IPS DF 4.7 (cell line): Measurements from ENCODE around the gene PUS10.
"Not testable (repeated sequence)": the region's sequence is repeated elsewhere in the genome, so short reads cannot be mapped to it uniquely, and the experiment has no call there.

Experiments
- DNase-seq: peaks from one replicate; pipeline ENCODE4 v3.0.0-alpha.2; 2013; ENCODE audit warnings: low spot score; ENCODE audit errors: extremely low read depth

The PUS10 gene

DNA sequence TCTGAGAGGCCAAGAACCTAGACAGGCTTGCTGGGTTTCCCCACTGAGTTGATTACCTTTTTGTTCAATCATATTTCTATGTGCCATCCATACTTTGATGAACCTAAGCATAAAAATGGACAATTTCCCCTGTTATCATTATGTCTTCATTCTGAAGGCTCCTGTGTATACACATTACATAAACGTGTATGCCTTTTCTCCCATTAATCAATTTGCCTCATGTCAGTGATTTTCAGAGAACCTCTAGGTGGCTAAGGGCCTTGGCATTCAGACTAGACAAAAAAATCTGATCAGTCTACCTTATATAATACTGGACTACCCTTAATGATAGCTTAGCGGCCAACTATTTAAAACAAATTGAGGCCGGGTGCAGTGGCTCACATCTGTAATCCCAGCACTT lies 4.7 kb downstream of the PUS10 start:
- no peak for DNase-seq

DNA sequence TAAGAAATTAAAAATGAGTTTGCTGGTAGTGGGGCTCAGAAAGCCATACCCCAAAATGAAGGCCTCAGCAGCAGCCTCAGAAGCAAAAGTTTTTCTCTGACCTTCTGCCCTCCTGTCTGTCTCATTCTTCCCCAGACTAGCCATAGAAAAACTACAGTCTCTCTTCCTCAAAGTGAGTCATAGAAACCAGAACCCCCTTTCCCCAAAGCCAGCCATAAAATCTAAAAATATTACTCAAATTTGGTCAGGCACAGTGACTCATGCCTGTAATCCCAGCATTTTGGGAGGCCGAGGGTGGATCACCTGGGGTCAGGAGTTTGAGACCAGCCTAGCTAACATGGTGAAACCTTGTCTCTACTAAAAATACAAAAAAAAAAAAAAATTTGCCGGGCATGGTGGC lies 5.8 kb downstream of the PUS10 start:
- DNase-seq, result not testable (repeated sequence)

DNA sequence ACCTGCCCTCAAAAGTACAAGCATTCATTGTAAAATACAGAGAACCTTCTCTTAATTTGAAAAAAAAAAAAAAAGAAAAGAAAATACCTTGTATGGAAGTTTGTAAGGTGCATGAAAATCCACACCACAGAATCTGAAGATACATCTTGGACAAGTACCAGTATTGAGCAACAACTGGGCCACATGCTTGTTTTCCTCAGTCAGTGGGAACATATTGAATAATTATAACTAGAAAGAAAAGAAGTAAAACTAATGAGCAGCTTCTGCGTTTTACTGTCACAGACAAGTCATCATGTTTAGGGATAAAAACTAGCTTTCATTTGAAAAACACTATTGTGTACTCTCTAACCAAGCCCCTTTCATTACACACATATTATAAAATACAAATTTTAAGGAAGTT lies 6.4 kb downstream of the PUS10 start:
- no peak for DNase-seq

DNA sequence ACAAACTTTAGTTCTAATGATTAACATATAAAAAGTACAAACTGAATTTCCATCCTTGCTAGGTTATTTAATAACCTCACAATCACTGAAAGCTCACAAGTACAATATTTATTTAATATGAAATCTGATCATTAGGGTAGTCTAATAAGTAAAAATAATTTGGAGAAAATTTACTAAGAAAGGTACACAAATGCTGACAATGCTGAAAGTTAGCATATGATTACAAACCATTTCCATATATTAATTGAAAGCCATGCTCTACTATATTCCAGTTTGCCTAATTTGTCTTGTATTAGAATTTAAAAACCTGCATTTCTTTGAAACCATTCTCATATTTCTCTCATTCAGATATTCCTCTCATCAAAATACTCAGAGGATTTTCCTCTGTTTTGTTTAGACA lies 8.7 kb downstream of the PUS10 start:
- DNase-seq, result no peak

DNA sequence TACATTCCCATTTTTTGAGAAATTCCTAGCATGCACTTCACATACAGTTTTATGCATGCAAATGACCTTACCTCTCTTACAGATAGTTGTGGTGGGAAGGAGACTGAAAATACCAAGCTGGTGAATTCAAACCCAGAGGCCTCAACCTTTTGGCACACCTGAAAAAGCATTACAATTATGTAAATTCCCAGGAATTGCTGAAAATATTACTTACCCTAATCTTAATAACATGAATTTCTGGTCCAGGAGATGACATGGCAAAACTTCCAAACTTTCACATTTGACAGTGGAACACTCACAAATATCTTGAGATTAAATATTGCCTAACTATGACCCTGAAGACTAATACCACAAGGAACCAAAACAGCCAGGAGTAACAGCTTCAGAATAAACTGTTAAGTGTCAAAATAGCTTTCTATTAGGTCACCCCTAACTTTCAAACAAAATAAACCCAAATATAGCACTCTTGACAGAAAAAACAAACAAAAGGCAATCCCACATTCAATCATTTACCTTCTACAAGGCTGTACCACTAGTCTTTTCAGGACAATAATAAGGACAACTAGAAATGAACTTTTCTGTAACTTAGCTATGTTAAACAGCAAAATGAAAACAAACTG lies 11.5 kb downstream of the PUS10 start:
- DNase-seq, result no peak

DNA sequence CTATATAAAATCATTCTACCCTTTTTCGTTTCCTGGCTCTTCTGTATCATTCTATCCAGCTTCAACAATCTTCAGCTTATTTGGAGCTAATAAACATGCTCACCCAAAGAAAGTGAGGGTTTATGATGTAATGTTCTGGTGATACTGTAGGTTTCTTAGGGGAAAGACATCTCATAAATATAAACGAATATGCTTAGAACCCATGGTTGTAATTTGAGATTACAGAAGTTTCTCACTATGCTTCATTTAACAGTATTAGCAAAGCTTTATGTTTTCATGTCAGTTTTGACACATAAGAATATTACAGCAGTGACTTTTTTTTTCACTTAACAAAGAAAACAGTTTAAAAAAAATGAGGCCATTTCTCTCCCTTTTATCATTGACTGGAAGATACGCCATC lies 12.3 kb downstream of the PUS10 start:
- DNase-seq, result no peak

DNA sequence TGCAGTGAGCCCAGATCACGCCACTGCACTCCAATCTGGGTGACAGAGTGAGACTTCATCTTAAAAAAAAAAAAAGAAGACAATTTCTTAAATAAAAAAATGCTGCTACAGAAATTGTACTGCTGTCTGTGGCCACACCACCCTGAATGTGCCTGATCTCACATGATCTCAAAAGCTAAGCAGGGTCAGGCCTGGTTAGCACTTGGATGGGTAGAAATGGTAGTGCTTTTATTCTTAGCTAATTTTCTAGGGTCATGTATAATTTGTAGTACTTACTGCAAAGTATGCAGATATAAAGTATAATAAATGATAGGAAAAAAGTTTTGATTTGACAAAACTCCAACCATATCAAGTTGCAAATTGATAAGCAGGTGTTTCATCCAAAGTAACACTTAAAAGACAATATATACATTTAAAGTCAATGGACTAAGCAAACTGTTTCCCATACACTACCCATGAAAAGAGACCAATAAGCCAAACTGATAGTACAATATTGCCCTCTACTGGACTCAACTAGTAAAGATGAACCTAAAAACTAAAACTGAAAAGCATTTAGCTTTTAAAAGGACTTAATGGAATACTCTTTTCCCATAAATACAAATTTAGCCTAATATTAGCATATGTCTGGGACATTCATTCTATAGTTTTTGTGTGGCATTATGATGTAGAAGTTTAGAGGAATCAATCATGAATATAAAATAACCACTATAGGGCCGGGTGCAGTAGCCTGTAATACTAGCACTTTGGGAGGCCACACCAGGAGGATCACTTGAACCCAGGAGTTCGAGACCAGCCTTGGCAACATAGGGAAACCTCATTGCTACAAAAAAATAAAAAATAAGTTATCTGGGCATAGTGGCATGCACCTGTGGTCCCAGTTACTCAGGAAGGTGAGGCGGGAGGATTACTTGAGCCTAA lies 19.2 kb downstream of the PUS10 start:
- no peak for DNase-seq

DNA sequence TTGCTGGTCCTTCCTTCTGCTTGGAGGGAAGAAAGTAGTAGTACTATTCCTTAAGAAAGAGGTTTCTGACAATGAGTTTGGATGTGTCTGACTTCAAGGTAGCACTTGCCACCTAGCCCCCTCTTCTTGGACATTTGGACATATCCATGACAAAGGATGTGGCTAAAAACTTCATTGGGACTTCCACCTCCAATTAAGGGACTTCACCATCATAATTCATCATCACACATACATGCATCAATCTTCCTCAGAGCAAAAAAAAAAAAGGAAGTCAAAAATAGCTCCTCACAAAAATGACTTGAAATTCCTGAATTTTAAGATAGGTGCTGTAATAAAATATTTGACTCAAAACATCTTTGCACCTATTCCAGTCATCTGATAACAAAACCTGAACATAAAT lies 23.9 kb downstream of the PUS10 start:
- DNase-seq, result no peak

DNA sequence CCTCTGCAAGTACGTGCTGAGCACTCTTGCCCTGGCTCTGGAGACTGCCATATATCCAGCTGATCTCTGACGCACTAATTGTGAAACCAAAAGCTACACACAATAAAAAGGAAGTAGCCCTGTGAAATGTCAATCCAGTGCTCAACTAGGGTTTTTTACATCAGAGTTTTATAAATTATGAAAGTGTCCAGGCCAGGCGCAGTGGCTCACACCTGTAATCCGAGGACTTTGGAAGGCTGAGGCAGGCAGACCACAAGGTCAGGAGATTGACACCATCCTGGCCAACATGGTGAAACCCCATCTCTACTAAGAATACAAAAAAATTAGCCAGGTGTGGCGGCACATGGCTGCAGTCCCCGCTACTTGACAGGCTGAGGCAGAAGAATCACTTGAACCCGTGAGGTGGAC lies 25.1 kb downstream of the PUS10 start:
- no peak for DNase-seq

DNA sequence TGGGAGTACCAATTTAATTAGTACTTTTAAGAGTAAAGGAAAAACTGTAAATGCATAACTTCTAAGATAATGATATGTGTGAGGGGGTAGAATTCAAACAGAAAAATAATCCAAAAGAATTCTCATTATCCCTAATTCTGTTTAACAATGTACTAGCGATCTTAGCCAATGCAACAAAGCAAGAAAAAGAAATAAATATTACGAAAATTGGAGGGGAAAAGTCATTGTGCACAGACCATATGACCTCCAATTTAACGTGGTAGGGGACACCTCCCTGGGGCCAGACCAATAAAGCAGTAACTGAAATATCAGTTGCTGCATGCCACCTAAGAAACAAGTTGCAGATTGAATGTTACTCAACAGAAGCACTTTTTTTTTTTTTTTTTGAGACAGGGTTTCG lies 26.4 kb downstream of the PUS10 start:
- DNase-seq, result no peak

DNA sequence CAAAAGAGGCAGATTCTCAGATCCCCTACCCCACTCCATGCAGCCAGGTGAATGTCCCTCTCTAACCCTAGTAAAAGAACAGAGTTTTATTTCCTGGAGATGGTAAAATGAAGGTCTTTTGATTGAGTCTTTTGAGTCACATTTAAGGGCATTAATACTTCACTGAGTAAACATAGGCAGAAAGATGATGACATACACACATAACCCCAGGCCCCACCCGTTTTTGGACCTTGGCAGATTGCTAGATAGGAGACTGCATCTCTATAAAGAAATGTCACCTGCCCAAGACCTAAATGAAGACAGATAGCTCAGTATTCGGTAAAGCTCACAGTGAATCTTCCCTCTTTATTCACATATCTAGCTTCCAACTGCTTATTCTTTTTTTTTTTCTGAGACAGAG lies 28.8 kb downstream of the PUS10 start:
- no peak for DNase-seq

DNA sequence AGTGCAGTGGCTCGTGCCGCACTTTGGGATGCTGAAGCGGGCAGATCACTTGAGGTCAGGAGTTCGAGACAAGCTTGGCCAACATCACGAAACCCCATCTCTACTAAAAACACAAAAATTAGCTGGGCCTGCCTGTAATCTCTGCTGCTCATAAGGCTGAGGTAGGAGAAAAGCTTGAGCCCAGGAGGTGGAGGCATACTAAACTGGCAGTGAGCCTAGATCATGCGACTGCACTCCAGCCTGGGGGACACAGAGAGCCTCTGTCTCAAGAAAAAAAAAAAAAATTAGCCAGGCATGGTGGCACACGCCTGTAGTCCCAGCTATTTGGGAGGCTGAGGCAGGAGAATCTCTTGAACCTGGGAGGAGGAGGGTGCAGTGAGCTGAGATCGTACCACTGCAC lies 30.4 kb downstream of the PUS10 start:
- not testable (repeated sequence) for DNase-seq

DNA sequence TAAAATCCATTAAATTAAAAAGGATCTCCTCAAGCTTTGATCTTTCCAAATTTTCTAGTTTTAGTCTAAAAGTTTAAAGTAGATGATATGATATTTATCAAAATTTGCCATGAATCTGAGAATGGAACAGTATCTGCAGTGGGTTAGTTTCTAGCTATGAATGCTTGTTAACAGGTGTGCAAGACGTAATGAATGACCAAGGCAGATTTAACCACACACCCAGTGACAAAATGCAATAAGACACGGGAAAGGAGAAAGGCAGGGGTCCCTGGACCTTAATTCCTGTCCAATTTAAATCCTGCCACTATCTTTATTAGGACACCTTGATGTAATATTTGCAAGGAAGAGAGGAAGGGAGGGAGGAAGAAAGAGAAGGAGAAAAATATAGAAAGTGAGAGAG lies 31.0 kb downstream of the PUS10 start:
- DNase-seq, result no peak

DNA sequence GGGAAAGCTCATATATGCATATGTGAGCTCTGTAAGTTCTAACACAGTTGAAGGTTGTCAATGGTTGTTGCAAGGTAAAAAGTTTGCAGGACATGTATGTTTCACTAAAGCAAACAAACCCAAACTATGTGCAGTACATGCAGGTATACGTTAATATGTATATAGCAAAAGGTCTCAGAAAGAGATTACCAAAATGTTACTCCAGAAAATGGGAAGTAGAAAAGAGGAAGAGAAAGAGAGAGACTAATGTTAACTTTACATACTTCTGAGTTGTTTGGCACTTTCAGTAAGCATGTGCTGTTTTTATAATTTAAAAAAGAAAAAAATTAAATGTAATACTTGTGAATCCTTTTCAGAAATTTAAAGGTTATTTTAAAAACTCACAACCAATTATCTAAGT lies 33.3 kb downstream of the PUS10 start:
- no peak for DNase-seq

DNA sequence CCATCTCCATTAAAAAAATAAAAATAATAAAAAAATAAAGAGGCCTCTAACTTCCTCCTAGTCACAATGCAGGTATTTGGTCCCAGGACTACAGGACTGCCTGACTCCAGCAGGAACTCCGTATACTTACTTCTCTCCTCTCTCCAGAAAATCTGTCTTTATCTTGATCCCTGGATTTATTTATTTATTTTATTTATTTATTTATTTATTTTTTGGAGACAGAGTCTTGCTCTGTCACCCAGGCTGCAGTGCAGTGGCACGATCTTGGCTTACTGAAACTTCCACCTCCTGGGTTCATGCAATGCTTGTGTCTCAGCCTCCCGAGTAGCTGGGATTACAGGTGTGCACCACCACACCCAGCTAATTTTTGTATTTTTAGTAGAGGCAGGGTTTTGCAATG lies 36.0 kb downstream of the PUS10 start:
- not testable (repeated sequence) for DNase-seq

DNA sequence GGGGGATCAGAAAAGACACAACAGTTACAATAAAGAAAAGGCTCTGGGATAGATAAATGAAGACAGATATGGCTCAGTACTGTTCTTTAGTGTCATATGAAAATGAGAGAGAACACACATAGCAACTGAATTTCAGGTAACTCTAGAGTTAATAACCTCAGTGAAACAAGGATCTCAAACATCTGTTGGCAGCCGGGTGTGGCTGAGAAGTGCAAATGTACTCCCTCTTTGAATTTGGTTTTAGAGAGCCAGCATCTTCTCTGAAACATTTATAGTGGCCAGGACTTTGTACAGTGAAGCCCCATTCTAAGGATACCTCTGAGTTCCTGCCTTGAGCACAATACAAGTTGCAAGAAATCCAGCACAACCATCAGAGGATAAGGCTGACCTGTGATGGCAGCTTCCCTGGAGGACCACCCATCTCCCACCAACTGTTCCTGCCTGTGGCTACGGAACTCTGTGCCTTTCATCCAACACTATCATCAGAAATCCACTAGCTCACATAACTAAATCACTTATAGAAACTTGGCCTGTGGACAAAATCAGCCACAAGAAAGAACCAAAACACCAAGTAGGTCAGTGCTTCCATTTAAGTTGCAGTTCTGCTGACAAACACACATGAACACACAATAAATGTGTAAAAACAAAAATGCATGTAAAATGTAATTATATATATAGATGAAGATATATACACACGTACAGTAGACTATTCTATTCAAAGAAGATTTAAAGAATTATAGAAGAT lies 37.8 kb downstream of the PUS10 start:
- DNase-seq, result no peak

DNA sequence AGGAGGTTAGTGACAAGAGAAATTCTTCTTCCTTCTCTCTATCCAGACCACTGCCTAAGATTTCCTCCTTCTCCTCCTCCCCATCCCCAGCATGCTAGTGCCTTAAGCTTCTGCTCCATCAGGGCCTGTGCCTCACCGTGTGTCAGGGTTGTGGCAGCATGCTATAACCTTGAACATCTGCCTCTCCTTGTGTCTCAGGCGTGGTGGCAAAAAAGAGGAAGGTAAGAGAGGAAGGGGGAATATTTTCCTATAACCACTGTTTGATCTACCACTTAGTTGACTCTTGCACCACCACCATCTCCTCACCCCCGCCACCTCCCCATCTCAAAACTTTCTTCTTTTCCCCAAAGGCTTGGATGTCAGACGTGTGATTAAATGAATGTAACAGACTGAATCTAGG lies 38.8 kb downstream of the PUS10 start:
- DNase-seq, result no peak

DNA sequence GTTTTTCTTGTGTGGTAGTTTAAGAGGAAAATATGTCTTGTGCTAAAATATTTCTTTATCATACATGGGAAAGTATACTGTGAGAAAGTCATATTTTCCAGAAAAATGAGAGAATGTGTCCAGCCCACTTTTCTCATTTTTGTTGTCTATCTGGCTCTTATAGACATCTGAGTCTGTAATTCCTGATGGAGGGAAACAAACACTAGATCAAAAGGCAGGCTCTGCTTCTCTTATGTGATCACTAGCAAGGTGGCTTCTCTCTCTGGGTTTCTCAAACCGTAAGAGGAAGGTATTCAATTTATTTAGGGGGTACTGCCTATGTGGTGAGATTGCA lies 40.5 kb downstream of the PUS10 start:
- DNase-seq, result no peak

DNA sequence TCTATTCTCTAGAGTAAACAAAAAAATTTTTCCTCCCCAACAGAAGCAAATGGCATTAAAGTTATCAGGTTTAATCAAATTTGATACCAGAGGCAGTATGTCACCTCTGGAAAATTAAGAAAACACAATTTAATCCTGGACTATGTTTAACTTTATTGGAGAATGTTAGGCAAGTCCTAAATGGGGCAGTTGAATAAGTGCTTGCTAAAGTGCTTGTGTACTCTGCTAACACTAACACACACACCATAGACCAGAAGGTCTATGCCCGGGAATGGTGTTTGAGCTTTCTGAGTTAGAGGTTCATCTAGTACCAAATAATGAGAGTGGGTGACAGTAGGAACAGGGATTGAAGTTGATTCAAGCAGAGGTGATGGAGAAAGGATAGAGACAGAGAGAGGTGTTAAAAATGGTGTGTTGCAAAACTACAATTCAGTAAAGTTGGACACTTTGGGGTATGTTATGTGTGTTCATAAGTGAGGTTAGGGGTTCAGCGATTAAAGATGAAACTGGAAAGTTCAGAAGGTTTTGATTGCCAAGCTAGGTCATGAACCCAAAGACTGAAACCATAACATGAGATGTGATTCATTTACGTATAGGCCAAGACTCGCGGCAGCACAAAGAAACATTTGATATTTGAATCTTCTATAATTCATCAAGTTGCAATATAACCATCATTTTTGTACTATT lies 41.0 kb downstream of the PUS10 start:
- no peak for DNase-seq

DNA sequence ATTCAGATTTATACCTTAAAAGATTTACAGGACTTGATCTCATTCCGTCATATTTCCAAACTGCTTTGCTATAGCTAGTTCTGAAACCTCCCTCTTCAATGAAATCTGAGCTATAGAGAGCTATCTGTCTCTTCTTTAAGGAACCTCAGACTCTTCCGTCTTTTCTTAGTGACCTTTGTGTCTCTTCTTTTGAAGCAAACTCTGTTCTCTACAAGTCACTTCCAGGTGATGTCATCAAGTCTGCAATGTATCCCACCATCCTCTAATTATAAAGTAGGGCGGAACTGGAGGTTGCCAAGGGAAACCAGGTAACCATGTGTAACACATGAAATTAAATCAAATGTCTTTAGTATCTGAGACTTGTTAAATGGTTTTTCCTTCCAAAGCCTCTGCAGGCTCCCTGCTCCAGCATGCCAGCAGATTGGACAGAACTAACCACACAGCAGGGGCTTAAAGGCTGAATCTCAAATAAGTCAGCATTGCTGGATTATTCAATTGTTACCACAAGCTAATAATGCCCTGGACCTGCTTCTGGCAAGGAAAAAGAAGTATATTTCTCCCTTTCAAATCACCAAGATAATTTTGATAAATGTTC lies 41.7 kb downstream of the PUS10 start:
- no peak for DNase-seq

DNA sequence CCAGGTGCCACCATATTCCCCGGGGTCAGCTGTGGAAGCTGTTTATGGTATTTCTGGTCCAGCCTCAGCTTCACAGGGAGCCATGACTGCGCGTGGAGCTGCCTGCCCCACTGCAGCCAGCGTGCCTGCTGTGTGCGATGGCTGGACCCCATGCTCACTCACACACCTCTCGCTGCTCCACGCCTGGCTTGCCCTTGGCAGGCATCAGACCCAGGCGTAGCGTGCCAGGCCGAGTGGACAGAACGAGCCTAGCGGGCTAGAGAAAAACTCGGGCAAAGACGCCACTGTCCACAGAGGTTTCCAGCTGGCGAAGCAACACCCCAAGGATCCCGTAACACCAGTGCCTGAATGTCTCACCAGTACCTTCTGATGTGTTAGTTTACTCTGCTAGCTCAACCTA lies 43.4 kb downstream of the PUS10 start:
- DNase-seq, result no peak

DNA sequence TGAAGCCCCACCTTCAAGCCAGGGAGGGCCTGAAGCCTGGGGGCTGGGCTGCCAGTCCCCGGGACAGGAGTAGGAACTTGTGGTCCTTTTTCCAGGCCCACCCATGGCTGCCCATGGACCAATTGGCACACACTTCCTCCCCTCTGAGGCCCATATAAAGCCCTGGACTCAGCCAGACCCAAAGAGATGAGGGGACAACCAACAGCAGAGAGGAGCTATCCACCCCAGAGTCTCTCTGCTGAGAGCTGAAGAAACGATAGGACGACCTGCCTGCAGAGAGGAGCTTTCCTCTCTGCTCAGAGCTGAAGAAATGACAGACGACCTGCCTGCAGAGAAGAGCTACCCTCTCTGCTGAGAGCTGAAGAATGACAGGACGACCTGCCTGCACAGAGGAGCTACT lies 44.4 kb downstream of the PUS10 start:
- DNase-seq, result no peak
